Caco-2 (cell line): Measurements from ENCODE around the gene MFAP3. TPM values are rescaled to one million over a fixed set of nuclear protein-coding genes. Genes with fewer than 3 reads are reported as not detected.

ENCODE experiments used
- BruUV-seq: library from RNA; stranded (reverse); fragments of 400-500 nt; replicated peaks from 2 replicates; lab custom pipeline; 2021; lab: Mats Ljungman, UMichigan
- CTCF ChIA-PET: fragments of 300-600 bp; sonication (Branson Sonifier 250); formaldehyde crosslinking; loops from one replicate; lab custom pipeline; 2022; ENCODE audit warnings: antibody characterized with exemption; lab: Charles Lee
- POLR2A ChIA-PET: fragments of 300-600 bp; sonication (Branson Sonifier 250); formaldehyde crosslinking; loops from one replicate; lab custom pipeline; 2022; ENCODE audit warnings: antibody characterized with exemption; lab: Charles Lee
- DNase-seq, 2 experiments: peaks; one replicate each; pipeline versions ENCODE4 v3.0.0 to v3.0.0-alpha.2; 2020 to 2022
- H3K27me3 ChIP-seq: replicated peaks from 2 replicates; pipeline ENCODE4 v1.6.0; 2011; ENCODE audit warnings: low read length; ENCODE audit not compliant: control insufficient read depth, insufficient read depth
- H3K36me3 ChIP-seq: 2 replicates; pipeline ENCODE4 v1.5.1; 2011; ENCODE audit warnings: low read length; ENCODE audit not compliant: control insufficient read depth, insufficient read depth
- H3K4me1 ChIP-seq: fragments of 250-450 bp; sonication (Bioruptor Pico); 2 replicates; pipeline ENCODE4 v1.5.1; 2020; ENCODE audit warnings: mild to moderate bottlenecking
- H3K4me3 ChIP-seq: 2 replicates; pipeline ENCODE4 v1.5.1; 2011; ENCODE audit warnings: low read depth, mild to moderate bottlenecking, control low read depth, low read length
- H3K9me3 ChIP-seq: fragments of 250-450 bp; sonication (Bioruptor Pico); 2 replicates; pipeline ENCODE4 v1.5.1; 2020; ENCODE audit warnings: mild to moderate bottlenecking, moderate library complexity
- H3K27ac Mint-ChIP-seq: one replicate; pipeline ENCODE4 v1.8.0; 2022; ENCODE audit warnings: mixed read lengths; ENCODE audit not compliant: unreplicated experiment
- H3K27me3 Mint-ChIP-seq: one replicate; pipeline ENCODE4 v1.8.0; 2022; ENCODE audit warnings: mixed read lengths; ENCODE audit not compliant: insufficient read depth, unreplicated experiment
- H3K36me3 Mint-ChIP-seq: one replicate; pipeline ENCODE4 v1.8.0; 2022; ENCODE audit warnings: mild to moderate bottlenecking, mixed read lengths; ENCODE audit not compliant: insufficient read depth, unreplicated experiment
- H3K4me1 Mint-ChIP-seq: one replicate; pipeline ENCODE4 v1.8.0; 2022; ENCODE audit warnings: low read depth, mixed read lengths; ENCODE audit not compliant: unreplicated experiment
- H3K4me3 Mint-ChIP-seq: one replicate; pipeline ENCODE4 v1.8.0; 2022; ENCODE audit warnings: mild to moderate bottlenecking, moderate library complexity, mixed read lengths; ENCODE audit not compliant: unreplicated experiment
- H3K9me3 Mint-ChIP-seq: one replicate; pipeline ENCODE4 v1.8.0; 2022; ENCODE audit warnings: mixed read lengths; ENCODE audit not compliant: unreplicated experiment
- CTCF ChIP-seq, 2 experiments: fragments of 200-600 bp in 1 of 2; IDR thresholded peaks; 1 replicate in 1 of 2; 2 replicates in 1 of 2; pipeline versions ENCODE4 v1.5.1 to v1.8.0; 2011 to 2022; ENCODE audit warnings: antibody characterized with exemption in 1 of 2, control low read depth in 1 of 2, inconsistent platforms in 1 of 2, low read depth in 1 of 2, low read length in 1 of 2, mild to moderate bottlenecking in 1 of 2, moderate library complexity in 1 of 2; ENCODE audit not compliant: insufficient read depth in 1 of 2, severe bottlenecking in 1 of 2, unreplicated experiment in 1 of 2
- intact Hi-C: fragments of 100-400 bp; cut with micrococcal nuclease; formaldehyde crosslinking; loops from one replicate; pipeline ENCODE4 v1.10.0; 2022; ENCODE audit not compliant: unreplicated experiment
- total RNA-seq: library from RNA; stranded (reverse); gene quantifications from 2 replicates; pipeline ENCODE4 v1.2.3, GENCODE V29; 2022

The MFAP3 gene
- total RNA-seq, 1 experiment from 2014 or later = 24.1 TPM

GRCh38 chr5:153998768-153999167 is 40.0 kb upstream of the MFAP3 start:
- Mint-ChIP-seq H3K4me1 (no peaks in the 10 kb centered on the region), H3K36me3 (no peaks in the 10 kb centered on the region), H3K27ac (no peak overlapping the region), H3K9me3 (no peaks in the 10 kb centered on the region), H3K27me3 (no peaks in the 10 kb centered on the region), H3K4me3 (no peak overlapping the region)
- BruUV-seq = no TSS peak
- intact Hi-C loops = no loop called here
- Histone ChIP-seq H3K4me1 (no peaks in the 10 kb centered on the region), H3K36me3 (no peaks in the 10 kb centered on the region), H3K9me3 (no peaks in the 10 kb centered on the region), H3K4me3 (no peak overlapping the region), H3K27me3 (no peaks in the 10 kb centered on the region)
- TF ChIP-seq CTCF (IDR thresholded peaks at IDR 0.05; ENCODE audit: insufficient read depth in 1 of 2, low read depth in 1 of 2, low read length in 1 of 2, severe bottlenecking in 1 of 2, unreplicated experiment in 1 of 2) = no peak
- DNase-seq = no peak
- POLR2A ChIA-PET = no interaction called here
- CTCF ChIA-PET = no interaction called here

- H3K4me1 Mint-ChIP-seq = no peaks in the 10 kb centered on the region
- Histone ChIP-seq H3K9me3 (no peaks in the 10 kb centered on the region), H3K4me3 (no peak overlapping the region), H3K36me3 (no peaks in the 10 kb centered on the region), H3K27me3 (no peaks in the 10 kb centered on the region), H3K4me1 (no peaks in the 10 kb centered on the region)
- H3K9me3 Mint-ChIP-seq = no peaks in the 10 kb centered on the region
- BruUV-seq = no TSS peak
- intact Hi-C loops = no loop called here
- ChIA-PET CTCF (no interaction called here), POLR2A (no interaction called here)
- TF ChIP-seq CTCF (IDR thresholded peaks at IDR 0.05; ENCODE audit: insufficient read depth in 1 of 2, low read depth in 1 of 2, low read length in 1 of 2, severe bottlenecking in 1 of 2, unreplicated experiment in 1 of 2) = no peak
- H3K27me3 Mint-ChIP-seq = no peaks in the 10 kb centered on the region
- no peaks in the 10 kb centered on the region for H3K36me3 Mint-ChIP-seq
- DNase-seq = no peak
- no peak overlapping the region for H3K27ac Mint-ChIP-seq
- H3K4me3 Mint-ChIP-seq = no peak overlapping the region
These were observed 38.8 kb upstream of the MFAP3 start for GRCh38 chr5:153999995-154000394.

GRCh38 chr5:154000703-154001102 is 38.1 kb upstream of the MFAP3 start:
- intact Hi-C loops = no loop called here
- Histone ChIP-seq H3K27me3 (no peaks in the 10 kb centered on the region), H3K4me3 (no peak overlapping the region), H3K36me3 (no peaks in the 10 kb centered on the region), H3K4me1 (no peaks in the 10 kb centered on the region), H3K9me3 (no peaks in the 10 kb centered on the region)
- Mint-ChIP-seq H3K36me3 (no peaks in the 10 kb centered on the region), H3K9me3 (no peaks in the 10 kb centered on the region), H3K27me3 (no peaks in the 10 kb centered on the region), H3K4me3 (no peak overlapping the region), H3K27ac (no peak overlapping the region), H3K4me1 (no peaks in the 10 kb centered on the region)
- POLR2A ChIA-PET = no interaction called here
- BruUV-seq = no TSS peak
- DNase-seq = no peak
- CTCF ChIA-PET = no interaction called here
- TF ChIP-seq CTCF (IDR thresholded peaks at IDR 0.05; ENCODE audit: insufficient read depth in 1 of 2, low read depth in 1 of 2, low read length in 1 of 2, severe bottlenecking in 1 of 2, unreplicated experiment in 1 of 2) = no peak
